ENCODE measurements around the gene ZAR1. TPM values are rescaled to one million over a fixed set of nuclear protein-coding genes. Genes with fewer than 3 reads are reported as not detected.

ZAR1 gene
- total and polyA plus RNA-seq, 10 of the 15 experiments (the other 5 are each of a cell fraction or from before 2014, with no cell fraction given): not detected

DNA sequence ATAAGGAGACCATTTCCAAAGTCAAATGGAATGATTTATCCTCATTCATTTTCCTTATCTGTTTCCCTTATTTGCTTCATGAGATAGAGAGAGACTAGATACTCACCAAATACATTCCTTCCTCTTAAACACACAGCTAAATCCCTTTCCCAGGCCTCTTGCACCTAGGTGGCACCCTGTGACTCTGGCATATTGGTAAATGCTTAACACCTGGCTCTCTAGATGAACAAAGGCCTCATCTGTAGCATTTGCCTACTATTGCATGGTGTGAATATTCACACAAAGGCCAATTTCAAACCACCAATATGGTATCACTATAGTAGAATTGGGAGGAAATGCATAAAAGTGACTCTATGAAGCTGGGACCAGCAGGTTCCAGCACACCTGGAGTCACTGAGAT is 29.1 kb upstream of the ZAR1 start:
- FAIRE-seq: no peak
- Histone ChIP-seq H3K27ac (ENCODE audit: control insufficient read depth, insufficient read depth) (no peak overlapping the region), H3K27me3 (replicated peaks in 1 of 2; ENCODE audit: control insufficient read depth in 2 of 2, insufficient read depth in 2 of 2, low read length in 1 of 2) (no peaks in the 10 kb centered on the region), H3K9me3 (replicated peaks; ENCODE audit: control insufficient read depth, insufficient read depth, low read length) (no peaks in the 10 kb centered on the region; the same call in 2 of the 3 replicates), H3K36me3 (ENCODE audit: control insufficient read depth in 2 of 2, insufficient read depth in 2 of 2, low read length in 1 of 2) (no peaks in the 10 kb centered on the region), H2AFZ (ENCODE audit: control insufficient read depth, low read depth, low read length) (no peak overlapping the region), H3K4me2 (ENCODE audit: control insufficient read depth, insufficient read depth) (no peak overlapping the region), H3K79me2 (ENCODE audit: control insufficient read depth, insufficient read depth, low read length) (no peaks in the 10 kb centered on the region), H3K9ac (ENCODE audit: control insufficient read depth, insufficient read depth, low read length) (no peak overlapping the region), H3K4me3 (no peak overlapping the region), H3K4me1 (ENCODE audit: control insufficient read depth, insufficient read depth, low read length) (no peaks in the 10 kb centered on the region), H4K20me1 (ENCODE audit: control insufficient read depth, insufficient read depth) (no peaks in the 10 kb centered on the region)
- intact Hi-C loops (cut with micrococcal nuclease; ENCODE audit: unreplicated experiment): no loop called here
- no peak for DNase-seq (ENCODE audit: low read depth, low spot score)
- ChIA-PET CTCF (no interaction called here), POLR2A (no interaction called here), SMC1A (ENCODE audit: uncharacterized antibody, unreplicated experiment) (no interaction called here), RAD21 (ENCODE audit: unreplicated experiment) (no interaction called here)
- TF ChIP-seq TAF1 (IDR thresholded peaks at IDR 0.05; ENCODE audit: borderline replicate concordance, low read depth, low read length) (no peak), SIX5 (IDR thresholded peaks at IDR 0.05; ENCODE audit: low read depth, low read length, severe bottlenecking) (no peak), MXI1 (IDR thresholded peaks at IDR 0.05; ENCODE audit: low read depth, low read length) (no peak), BHLHE40 (IDR thresholded peaks at IDR 0.05; ENCODE audit: borderline replicate concordance in 1 of 2, low read depth in 2 of 2, low read length in 1 of 2) (no peak), FOS (IDR thresholded peaks at IDR 0.05; ENCODE audit: borderline replicate concordance, extremely low read depth, insufficient read length) (no peak), RB1 (IDR thresholded peaks at IDR 0.05; ENCODE audit: borderline replicate concordance) (no peak), BACH1 (IDR thresholded peaks at IDR 0.05; ENCODE audit: borderline replicate concordance) (no peak), EZH2 (IDR thresholded peaks at IDR 0.05; ENCODE audit: borderline replicate concordance, control insufficient read depth, low read depth, low read length) (no peak), NR2C1 (IDR thresholded peaks at IDR 0.05) (no peak), MEF2A (IDR thresholded peaks at IDR 0.05; ENCODE audit: insufficient read depth, low read depth, low read length) (no peak), ZNF384 (IDR thresholded peaks at IDR 0.05; ENCODE audit: borderline replicate concordance, low read depth, low read length) (no peak)
- TF ChIP-seq, protein P1, sequence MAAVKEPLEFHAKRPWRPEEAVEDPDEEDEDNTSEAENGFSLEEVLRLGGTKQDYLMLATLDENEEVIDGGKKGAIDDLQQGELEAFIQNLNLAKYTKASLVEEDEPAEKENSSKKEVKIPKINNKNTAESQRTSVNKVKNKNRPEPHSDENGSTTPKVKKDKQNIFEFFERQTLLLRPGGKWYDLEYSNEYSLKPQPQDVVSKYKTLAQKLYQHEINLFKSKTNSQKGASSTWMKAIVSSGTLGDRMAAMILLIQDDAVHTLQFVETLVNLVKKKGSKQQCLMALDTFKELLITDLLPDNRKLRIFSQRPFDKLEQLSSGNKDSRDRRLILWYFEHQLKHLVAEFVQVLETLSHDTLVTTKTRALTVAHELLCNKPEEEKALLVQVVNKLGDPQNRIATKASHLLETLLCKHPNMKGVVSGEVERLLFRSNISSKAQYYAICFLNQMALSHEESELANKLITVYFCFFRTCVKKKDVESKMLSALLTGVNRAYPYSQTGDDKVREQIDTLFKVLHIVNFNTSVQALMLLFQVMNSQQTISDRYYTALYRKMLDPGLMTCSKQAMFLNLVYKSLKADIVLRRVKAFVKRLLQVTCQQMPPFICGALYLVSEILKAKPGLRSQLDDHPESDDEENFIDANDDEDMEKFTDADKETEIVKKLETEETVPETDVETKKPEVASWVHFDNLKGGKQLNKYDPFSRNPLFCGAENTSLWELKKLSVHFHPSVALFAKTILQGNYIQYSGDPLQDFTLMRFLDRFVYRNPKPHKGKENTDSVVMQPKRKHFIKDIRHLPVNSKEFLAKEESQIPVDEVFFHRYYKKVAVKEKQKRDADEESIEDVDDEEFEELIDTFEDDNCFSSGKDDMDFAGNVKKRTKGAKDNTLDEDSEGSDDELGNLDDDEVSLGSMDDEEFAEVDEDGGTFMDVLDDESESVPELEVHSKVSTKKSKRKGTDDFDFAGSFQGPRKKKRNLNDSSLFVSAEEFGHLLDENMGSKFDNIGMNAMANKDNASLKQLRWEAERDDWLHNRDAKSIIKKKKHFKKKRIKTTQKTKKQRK (IDR thresholded peaks at IDR 0.05; ENCODE audit: low read depth, low read length): no peak
- TF ChIP-seq, protein P2, sequence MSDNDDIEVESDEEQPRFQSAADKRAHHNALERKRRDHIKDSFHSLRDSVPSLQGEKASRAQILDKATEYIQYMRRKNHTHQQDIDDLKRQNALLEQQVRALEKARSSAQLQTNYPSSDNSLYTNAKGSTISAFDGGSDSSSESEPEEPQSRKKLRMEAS (IDR thresholded peaks at IDR 0.05; ENCODE audit: low read depth, low read length): no peak
- in situ Hi-C loops (cut with MboI): no loop called here
- no TSS peak for BruUV-seq (replicated peaks)
- no peak for ATAC-seq
